Breast epithelium (tissue), 3 donors: ENCODE measurements around the gene RBM5.

Experiments used
- CTCF ChIP-seq, 3 donors: fragments of 450-650 bp; IDR thresholded peaks; one replicate each; pipeline ENCODE4 v1.5.1; 2016 to 2017; ENCODE audit warnings: antibody characterized with exemption in 3 of 3, mild to moderate bottlenecking in 3 of 3, moderate library complexity in 3 of 3
- POLR2A ChIP-seq: fragments of 450-650 bp; IDR thresholded peaks from one replicate; pipeline ENCODE4 v1.6.1; 2016; ENCODE audit warnings: antibody characterized with exemption, mild to moderate bottlenecking, moderate library complexity
- POLR2AphosphoS5 ChIP-seq, 3 donors: sonication (generic); formaldehyde crosslinking; IDR thresholded peaks; one replicate each; pipeline ENCODE4 v1.6.1; 2017; ENCODE audit warnings: antibody characterized with exemption in 3 of 3

- TF ChIP-seq CTCF (IDR thresholded peaks at IDR 0.05), result no peak
- no peak for TF ChIP-seq POLR2AphosphoS5 (IDR thresholded peaks at IDR 0.05)
- no peak for TF ChIP-seq POLR2A
These were observed 48.8 kb downstream of the RBM5 start for GRCh38 chr3:50137531-50137930.
